ENCODE results near the gene MAP3K3. TPM values are rescaled to one million over a fixed set of nuclear protein-coding genes. Genes with fewer than 3 reads are reported as not detected.

The MAP3K3 gene
- total RNA-seq, 1 donor from 2014 or later: 28.0 TPM

GRCh38 chr17:63706336-63707082, 84.3 kb downstream of the MAP3K3 start:
- H3K27me3 Mint-ChIP-seq (ENCODE audit: low read depth): no peaks in the 10 kb centered on the region
- no peak for DNase-seq (ENCODE audit: low read depth, low spot score)
- H3K36me3 Mint-ChIP-seq (ENCODE audit: low read depth): peaks cover 10% of the 10 kb centered on the region
- H3K4me3 Mint-ChIP-seq: no peak overlapping the region
- no peaks in the 10 kb centered on the region for H3K9me3 Mint-ChIP-seq
- peaks cover 17% of the 10 kb centered on the region for H3K4me1 Mint-ChIP-seq
- no peak overlapping the region for H3K27ac Mint-ChIP-seq (ENCODE audit: unreplicated experiment)
- TF ChIP-seq, protein P1, sequence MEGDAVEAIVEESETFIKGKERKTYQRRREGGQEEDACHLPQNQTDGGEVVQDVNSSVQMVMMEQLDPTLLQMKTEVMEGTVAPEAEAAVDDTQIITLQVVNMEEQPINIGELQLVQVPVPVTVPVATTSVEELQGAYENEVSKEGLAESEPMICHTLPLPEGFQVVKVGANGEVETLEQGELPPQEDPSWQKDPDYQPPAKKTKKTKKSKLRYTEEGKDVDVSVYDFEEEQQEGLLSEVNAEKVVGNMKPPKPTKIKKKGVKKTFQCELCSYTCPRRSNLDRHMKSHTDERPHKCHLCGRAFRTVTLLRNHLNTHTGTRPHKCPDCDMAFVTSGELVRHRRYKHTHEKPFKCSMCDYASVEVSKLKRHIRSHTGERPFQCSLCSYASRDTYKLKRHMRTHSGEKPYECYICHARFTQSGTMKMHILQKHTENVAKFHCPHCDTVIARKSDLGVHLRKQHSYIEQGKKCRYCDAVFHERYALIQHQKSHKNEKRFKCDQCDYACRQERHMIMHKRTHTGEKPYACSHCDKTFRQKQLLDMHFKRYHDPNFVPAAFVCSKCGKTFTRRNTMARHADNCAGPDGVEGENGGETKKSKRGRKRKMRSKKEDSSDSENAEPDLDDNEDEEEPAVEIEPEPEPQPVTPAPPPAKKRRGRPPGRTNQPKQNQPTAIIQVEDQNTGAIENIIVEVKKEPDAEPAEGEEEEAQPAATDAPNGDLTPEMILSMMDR (conservative IDR thresholded peaks at IDR 0.05): no peak

DNA sequence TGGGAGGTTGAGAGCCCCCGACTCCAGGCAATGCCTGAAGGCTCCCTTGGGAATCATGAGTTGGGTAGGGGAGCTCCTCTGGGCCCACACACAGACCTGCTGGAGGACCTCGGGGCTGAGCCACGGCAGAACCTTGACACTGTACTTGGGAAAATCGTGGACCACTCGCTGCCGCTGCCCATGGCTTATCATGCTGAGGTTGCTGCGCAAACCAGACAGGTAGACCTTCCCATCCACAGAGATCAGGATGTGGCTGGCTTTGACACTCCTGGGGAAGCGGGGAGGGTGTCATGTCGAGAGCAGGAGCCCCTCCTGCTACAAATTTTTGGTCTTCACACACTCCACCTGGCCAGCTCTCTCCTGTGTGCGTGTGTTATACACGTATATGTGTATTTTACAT, 84.9 kb downstream of the MAP3K3 start:
- H3K4me1 Mint-ChIP-seq: peaks cover 16% of the 10 kb centered on the region
- H3K27ac Mint-ChIP-seq (ENCODE audit: unreplicated experiment): no peak overlapping the region
- no peak for DNase-seq (ENCODE audit: low read depth, low spot score)
- H3K4me3 Mint-ChIP-seq: no peak overlapping the region
- no peaks in the 10 kb centered on the region for H3K27me3 Mint-ChIP-seq (ENCODE audit: low read depth)
- peaks cover 10% of the 10 kb centered on the region for H3K36me3 Mint-ChIP-seq (ENCODE audit: low read depth)
- no peaks in the 10 kb centered on the region for H3K9me3 Mint-ChIP-seq
- TF ChIP-seq, protein P1 (conservative IDR thresholded peaks at IDR 0.05): no peak

DNA sequence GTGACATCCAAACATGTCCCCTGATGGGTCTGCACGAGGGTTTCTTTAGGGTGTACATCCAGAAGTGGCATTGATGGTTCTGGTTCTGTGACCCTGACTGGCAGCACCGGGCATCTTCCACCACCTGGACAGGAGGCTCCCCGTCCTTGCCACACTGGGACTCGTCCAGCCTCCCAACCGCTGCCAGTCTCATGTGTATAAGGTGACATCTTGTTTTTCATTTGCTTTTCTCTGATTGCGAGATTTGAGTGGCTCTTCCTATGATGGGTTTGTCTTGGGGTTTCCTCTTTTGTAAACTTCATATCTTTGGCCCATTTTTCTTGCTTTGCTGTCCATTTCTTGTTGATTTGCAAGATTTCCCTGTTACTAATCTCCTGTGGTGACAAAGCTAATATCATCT, 86.9 kb downstream of the MAP3K3 start:
- no peak overlapping the region for H3K27ac Mint-ChIP-seq (ENCODE audit: unreplicated experiment)
- H3K27me3 Mint-ChIP-seq (ENCODE audit: low read depth): no peaks in the 10 kb centered on the region
- TF ChIP-seq, protein P1 (conservative IDR thresholded peaks at IDR 0.05): no peak
- no peak for DNase-seq (ENCODE audit: low read depth, low spot score)
- no peak overlapping the region for H3K4me3 Mint-ChIP-seq
- no peaks in the 10 kb centered on the region for H3K9me3 Mint-ChIP-seq
- H3K4me1 Mint-ChIP-seq: no peaks in the 10 kb centered on the region
- peaks cover 5% of the 10 kb centered on the region for H3K36me3 Mint-ChIP-seq (ENCODE audit: low read depth)

DNA sequence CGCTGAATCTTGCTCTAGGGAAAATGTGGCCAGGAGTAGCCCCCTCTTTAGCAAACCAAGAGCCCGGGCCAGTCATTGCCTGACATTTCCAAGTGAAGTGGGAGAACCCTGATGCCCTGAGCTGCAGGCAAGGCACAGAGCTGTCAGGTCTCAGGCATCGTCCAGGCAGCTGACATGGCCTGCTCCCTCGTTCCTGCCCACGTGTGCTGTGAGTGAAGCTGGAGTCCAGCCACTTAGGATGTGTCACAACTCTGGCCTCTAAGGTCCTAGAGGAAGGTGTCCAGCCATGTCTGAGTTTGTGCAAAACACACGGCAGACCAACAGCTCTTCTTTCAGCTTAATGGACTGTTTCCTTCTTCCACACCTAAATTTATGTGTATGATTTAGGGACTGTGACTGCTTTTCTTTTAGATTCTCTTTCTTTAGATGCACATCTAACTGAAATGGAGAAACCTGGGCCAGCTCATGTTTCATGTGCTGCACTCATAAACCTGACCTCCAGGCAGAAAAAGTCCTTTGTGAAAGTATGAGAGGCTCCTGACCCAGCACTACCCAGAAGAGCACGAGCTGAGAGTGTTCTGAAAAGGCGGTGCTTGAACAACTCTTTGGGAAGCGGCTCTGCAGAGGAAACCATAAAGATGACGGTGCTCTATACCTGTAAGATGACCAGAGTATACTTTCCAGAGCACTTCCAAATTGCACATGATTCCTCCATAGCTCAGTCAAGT, 92.5 kb downstream of the MAP3K3 start:
- no peaks in the 10 kb centered on the region for H3K9me3 Mint-ChIP-seq
- peaks cover 2% of the 10 kb centered on the region for H3K36me3 Mint-ChIP-seq (ENCODE audit: low read depth)
- H3K27me3 Mint-ChIP-seq (ENCODE audit: low read depth): no peaks in the 10 kb centered on the region
- no peak overlapping the region for H3K4me3 Mint-ChIP-seq
- H3K27ac Mint-ChIP-seq (ENCODE audit: unreplicated experiment): no peak overlapping the region
- H3K4me1 Mint-ChIP-seq: peaks cover 14% of the 10 kb centered on the region
- TF ChIP-seq, protein P1 (conservative IDR thresholded peaks at IDR 0.05): no peak
- DNase-seq (ENCODE audit: low read depth, low spot score): no peak

DNA sequence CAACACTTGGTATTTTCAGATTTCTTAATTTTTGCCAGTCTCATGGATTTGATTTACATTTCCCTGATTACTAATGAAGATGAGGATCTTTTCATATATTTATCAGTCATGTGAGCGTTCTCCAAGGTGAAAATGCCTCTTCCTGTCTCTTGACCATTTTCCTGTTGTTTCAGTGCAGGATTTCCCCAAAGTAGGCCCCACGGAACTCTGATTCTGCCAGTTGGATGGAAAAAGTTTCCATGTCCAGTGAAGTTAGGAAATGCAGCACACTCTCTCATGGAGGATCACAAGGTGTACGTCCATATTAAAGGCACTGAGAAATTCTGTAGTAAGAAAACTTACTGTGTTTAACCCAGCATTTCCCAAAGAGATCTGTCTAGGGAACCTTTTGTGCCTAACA, 94.2 kb downstream of the MAP3K3 start:
- TF ChIP-seq, protein P1 (conservative IDR thresholded peaks at IDR 0.05): no peak
- no peak for DNase-seq (ENCODE audit: low read depth, low spot score)
- Mint-ChIP-seq H3K27ac (ENCODE audit: unreplicated experiment) (no peak overlapping the region), H3K4me1 (peaks cover 14% of the 10 kb centered on the region), H3K27me3 (ENCODE audit: low read depth) (no peaks in the 10 kb centered on the region), H3K4me3 (no peak overlapping the region), H3K36me3 (ENCODE audit: low read depth) (peaks cover 2% of the 10 kb centered on the region), H3K9me3 (no peaks in the 10 kb centered on the region)

Data from neural crest cell (in vitro differentiated cells).